H9 (cell line): ENCODE results near the gene ACOT7. TPM values are rescaled to one million over a fixed set of nuclear protein-coding genes. Genes with fewer than 3 reads are reported as not detected.
"Not testable (repeated sequence)": the region's sequence is repeated elsewhere in the genome, so short reads cannot be mapped to it uniquely, and the experiment has no call there.

ENCODE experiments used
- DNase-seq: peaks from one replicate; pipeline ENCODE4 v3.0.0-alpha.2; 2017
- H2AFZ ChIP-seq: one replicate; pipeline ENCODE4 v1.6.1; 2013; ENCODE audit warnings: mild to moderate bottlenecking, low read length, control low read depth, moderate library complexity
- H2AK5ac ChIP-seq: 2 replicates; pipeline ENCODE4 v1.6.1; 2013; ENCODE audit warnings: low read length, control low read depth, mixed read lengths; ENCODE audit not compliant: insufficient read length
- H2BK120ac ChIP-seq: one replicate; pipeline ENCODE4 v1.6.1; 2013; ENCODE audit warnings: low read depth, mild to moderate bottlenecking, low read length, control low read depth, inconsistent platforms; ENCODE audit not compliant: poor library complexity, severe bottlenecking
- H2BK12ac ChIP-seq: 2 replicates; pipeline ENCODE4 v1.6.1; 2013; ENCODE audit warnings: low read length, control low read depth, mixed read lengths, low read depth; ENCODE audit not compliant: insufficient read length
- H2BK15ac ChIP-seq: 2 replicates; pipeline ENCODE4 v1.6.1; 2013; ENCODE audit warnings: low read depth, low read length, control low read depth
- H2BK20ac ChIP-seq: one replicate; pipeline ENCODE4 v1.6.1; 2013; ENCODE audit warnings: low read depth, mild to moderate bottlenecking, low read length, control low read depth, inconsistent platforms; ENCODE audit not compliant: poor library complexity, severe bottlenecking
- H2BK5ac ChIP-seq: 2 replicates; pipeline ENCODE4 v1.6.1; 2013; ENCODE audit warnings: low read length, control low read depth, mixed read lengths; ENCODE audit not compliant: insufficient read length
- H3K14ac ChIP-seq: 2 replicates; pipeline ENCODE4 v1.6.1; 2013; ENCODE audit warnings: low read length, control low read depth; ENCODE audit not compliant: insufficient read depth
- H3K18ac ChIP-seq: 2 replicates; pipeline ENCODE4 v1.6.1; 2013; ENCODE audit warnings: low read depth, mild to moderate bottlenecking, mixed read lengths, low read length, control low read depth; ENCODE audit not compliant: insufficient read length
- H3K23ac ChIP-seq: 2 replicates; pipeline ENCODE4 v1.6.1; 2013; ENCODE audit warnings: low read length, control low read depth, mixed read lengths, low read depth; ENCODE audit not compliant: insufficient read length
- H3K23me2 ChIP-seq: 2 replicates; pipeline ENCODE4 v1.6.1; 2013; ENCODE audit warnings: low read depth, mild to moderate bottlenecking, mixed read lengths, low read length, control low read depth; ENCODE audit not compliant: insufficient read length, poor library complexity, severe bottlenecking
- H3K27ac ChIP-seq: 2 replicates; pipeline ENCODE4 v1.5.1; 2013; ENCODE audit warnings: low read length, control low read depth, mixed read lengths, low read depth; ENCODE audit not compliant: insufficient read length
- H3K27me3 ChIP-seq: 2 replicates; pipeline ENCODE4 v1.6.1; 2013; ENCODE audit warnings: low read length, control low read depth, inconsistent platforms; ENCODE audit not compliant: insufficient read depth
- H3K4ac ChIP-seq: 2 replicates; pipeline ENCODE4 v1.6.1; 2013; ENCODE audit warnings: low read depth, mild to moderate bottlenecking, control low read depth, inconsistent platforms, low read length, moderate library complexity
- H3K4me1 ChIP-seq: 2 replicates; pipeline ENCODE4 v1.6.1; 2013; ENCODE audit warnings: low read length, control low read depth, inconsistent platforms; ENCODE audit not compliant: insufficient read depth
- H3K4me2 ChIP-seq: 2 replicates; pipeline ENCODE4 v1.6.1; 2013; ENCODE audit warnings: low read length, control low read depth, mixed read lengths; ENCODE audit not compliant: insufficient read length, insufficient read depth
- H3K56ac ChIP-seq: 2 replicates; pipeline ENCODE4 v1.6.1; 2013; ENCODE audit warnings: low read depth, mild to moderate bottlenecking, mixed read lengths, low read length, control low read depth; ENCODE audit not compliant: insufficient read length
- H3K79me1 ChIP-seq: 2 replicates; pipeline ENCODE4 v1.6.1; 2013; ENCODE audit warnings: low read depth, mild to moderate bottlenecking, moderate library complexity, low read length, control low read depth, inconsistent platforms; ENCODE audit not compliant: insufficient read depth, poor library complexity, severe bottlenecking
- H3K79me2 ChIP-seq: 2 replicates; pipeline ENCODE4 v1.6.1; 2013; ENCODE audit warnings: low read length, control low read depth, inconsistent platforms; ENCODE audit not compliant: insufficient read depth
- H3K9ac ChIP-seq: 2 replicates; pipeline ENCODE4 v1.6.1; 2013; ENCODE audit warnings: low read length, control low read depth, mixed read lengths; ENCODE audit not compliant: insufficient read length; ENCODE audit errors: extremely low read depth
- H3K9me3 ChIP-seq: one replicate; pipeline ENCODE4 v1.6.1; 2013; ENCODE audit warnings: low read depth, low read length, inconsistent platforms; ENCODE audit not compliant: control insufficient read depth
- H3T11ph ChIP-seq: one replicate; pipeline ENCODE4 v1.6.1; 2013; ENCODE audit warnings: mild to moderate bottlenecking, low read length, control low read depth, inconsistent platforms
- H4K20me1 ChIP-seq: one replicate; pipeline ENCODE4 v1.6.1; 2013; ENCODE audit not compliant: control insufficient read depth, insufficient read length, insufficient read depth
- H4K5ac ChIP-seq: 2 replicates; pipeline ENCODE4 v1.6.1; 2013; ENCODE audit warnings: low read depth, mild to moderate bottlenecking, mixed read lengths, low read length, control low read depth; ENCODE audit not compliant: insufficient read length
- H4K8ac ChIP-seq: replicated peaks from 2 replicates; pipeline ENCODE4 v1.6.1; 2013; ENCODE audit warnings: low read length, control low read depth, mixed read lengths, low read depth; ENCODE audit not compliant: insufficient read length
- H4K91ac ChIP-seq: 2 replicates; pipeline ENCODE4 v1.6.1; 2013; ENCODE audit warnings: low read depth, mild to moderate bottlenecking, moderate library complexity, mixed read lengths, low read length, control low read depth; ENCODE audit not compliant: insufficient read length
- H3K27ac Mint-ChIP-seq, 3 experiments: 2 replicates in 2 of 3; 3 replicates in 1 of 3; pipeline ENCODE4 v1.8.0; 2020 to 2021; ENCODE audit warnings: mixed read lengths in 3 of 3, mild to moderate bottlenecking in 1 of 3, moderate library complexity in 1 of 3
- H3K27me3 Mint-ChIP-seq: 2 replicates; pipeline ENCODE4 v1.8.0; 2021; ENCODE audit warnings: low read depth, mild to moderate bottlenecking, moderate library complexity, mixed read lengths
- H3K36me3 Mint-ChIP-seq, 3 experiments: 2 replicates in 2 of 3; 3 replicates in 1 of 3; pipeline ENCODE4 v1.8.0; 2020 to 2021; ENCODE audit warnings: low read depth in 3 of 3, mixed read lengths in 3 of 3; ENCODE audit not compliant: insufficient read depth in 1 of 3
- H3K4me1 Mint-ChIP-seq, 2 experiments: 2 replicates each; pipeline ENCODE4 v1.8.0; 2020; ENCODE audit warnings: mixed read lengths in 2 of 2
- H3K4me3 Mint-ChIP-seq, 2 experiments: 2 replicates in 1 of 2; 3 replicates in 1 of 2; pipeline ENCODE4 v1.8.0; 2020 to 2021; ENCODE audit warnings: mild to moderate bottlenecking in 2 of 2, mixed read lengths in 2 of 2, moderate library complexity in 1 of 2
- H3K9me3 Mint-ChIP-seq, 2 experiments: 2 replicates in 1 of 2; 3 replicates in 1 of 2; pipeline ENCODE4 v1.8.0; 2020; ENCODE audit warnings: mild to moderate bottlenecking in 2 of 2, mixed read lengths in 2 of 2, moderate library complexity in 1 of 2
- WGBS: extraction: QIAGEN DNeasy Blood & Tissue Kit; methylation state at CpG from one replicate; pipeline ENCODE4 v1.1.7; 2013; ENCODE audit warnings: missing lambda C conversion rate, low lambda C conversion rate, mixed read lengths; ENCODE audit not compliant: insufficient read length; ENCODE audit errors: extremely low coverage; 5-methylcytosine and 5-hydroxymethylcytosine counted together
- total RNA-seq: library from RNA; stranded (reverse); gene quantifications from 2 replicates; pipeline ENCODE4 v1.2.1, GENCODE V29; 2021
- TF ChIP-seq, protein P1 (sequence below): fragments of 200-600 bp; sonication (generic); conservative IDR thresholded peaks from 3 replicates; pipeline ENCODE4 v1.8.0; 2021; ENCODE audit warnings: antibody characterized with exemption, mild to moderate bottlenecking

Gene ACOT7
- total RNA-seq, 1 experiment from 2014 or later, result 87.4 TPM

DNA sequence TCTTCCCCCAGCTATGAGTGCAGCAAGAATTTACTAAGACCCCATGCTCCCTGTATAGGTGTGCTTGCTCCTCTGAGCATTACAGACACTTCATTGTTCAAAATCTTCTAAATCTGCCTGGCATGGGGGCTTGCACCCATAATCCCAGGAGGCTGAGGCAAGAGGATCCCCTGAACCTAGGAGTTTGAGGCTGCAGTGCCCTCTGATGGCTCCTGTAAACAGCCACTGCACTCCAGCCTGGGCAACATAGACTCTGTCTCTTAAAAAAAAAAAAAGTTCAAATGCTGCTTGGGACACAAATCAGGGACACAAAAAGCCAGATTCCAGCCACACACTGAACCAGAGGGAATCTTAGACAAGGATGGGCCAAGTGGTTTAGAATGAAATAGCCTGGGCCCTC, 3.4 kb upstream of the ACOT7 start:
- TF ChIP-seq, protein P1, sequence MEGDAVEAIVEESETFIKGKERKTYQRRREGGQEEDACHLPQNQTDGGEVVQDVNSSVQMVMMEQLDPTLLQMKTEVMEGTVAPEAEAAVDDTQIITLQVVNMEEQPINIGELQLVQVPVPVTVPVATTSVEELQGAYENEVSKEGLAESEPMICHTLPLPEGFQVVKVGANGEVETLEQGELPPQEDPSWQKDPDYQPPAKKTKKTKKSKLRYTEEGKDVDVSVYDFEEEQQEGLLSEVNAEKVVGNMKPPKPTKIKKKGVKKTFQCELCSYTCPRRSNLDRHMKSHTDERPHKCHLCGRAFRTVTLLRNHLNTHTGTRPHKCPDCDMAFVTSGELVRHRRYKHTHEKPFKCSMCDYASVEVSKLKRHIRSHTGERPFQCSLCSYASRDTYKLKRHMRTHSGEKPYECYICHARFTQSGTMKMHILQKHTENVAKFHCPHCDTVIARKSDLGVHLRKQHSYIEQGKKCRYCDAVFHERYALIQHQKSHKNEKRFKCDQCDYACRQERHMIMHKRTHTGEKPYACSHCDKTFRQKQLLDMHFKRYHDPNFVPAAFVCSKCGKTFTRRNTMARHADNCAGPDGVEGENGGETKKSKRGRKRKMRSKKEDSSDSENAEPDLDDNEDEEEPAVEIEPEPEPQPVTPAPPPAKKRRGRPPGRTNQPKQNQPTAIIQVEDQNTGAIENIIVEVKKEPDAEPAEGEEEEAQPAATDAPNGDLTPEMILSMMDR, result 0 out of 3 replicates have a peak, but pooled peaks have one; percentile 12
- H3K27ac ChIP-seq, result no peak overlapping the region
- no peaks in the 10 kb centered on the region for H4K20me1 ChIP-seq
- no peaks in the 10 kb centered on the region for H3K9me3 Mint-ChIP-seq
- H4K5ac ChIP-seq, result no peak overlapping the region
- H3K79me2 ChIP-seq, result peaks cover 3% of the 10 kb centered on the region
- no peak overlapping the region for H3K27ac Mint-ChIP-seq
- H3K56ac ChIP-seq, result no peak overlapping the region
- H2BK5ac ChIP-seq, result no peak overlapping the region
- peaks cover 11% of the 10 kb centered on the region for H3K23me2 ChIP-seq
- H2BK120ac ChIP-seq, result no peak overlapping the region
- no peak overlapping the region for H3K4ac ChIP-seq
- H3K36me3 Mint-ChIP-seq, result peaks cover 0 to 4% (median 2%) of the 10 kb centered on the region in 3 experiments; a peak in 3 of 7 replicates
- H3K4me2 ChIP-seq, result no peak overlapping the region
- H3K18ac ChIP-seq, result no peak overlapping the region
- H2AFZ ChIP-seq, result no peak overlapping the region
- H3K9me3 ChIP-seq, result no peaks in the 10 kb centered on the region
- H2BK15ac ChIP-seq, result no peak overlapping the region
- DNase-seq, result no peak
- no peak overlapping the region for H2BK12ac ChIP-seq
- no peak overlapping the region for H3K4me3 Mint-ChIP-seq
- no peaks in the 10 kb centered on the region for H3K27me3 ChIP-seq
- no peak overlapping the region for H4K8ac ChIP-seq
- no peak overlapping the region for H3K9ac ChIP-seq
- H2BK20ac ChIP-seq, result no peak overlapping the region
- H4K91ac ChIP-seq, result no peak overlapping the region
- no peak overlapping the region for H2AK5ac ChIP-seq
- no peak overlapping the region for H3K23ac ChIP-seq
- H3K14ac ChIP-seq, result no peak overlapping the region
- H3K79me1 ChIP-seq, result no peaks in the 10 kb centered on the region
- no peak overlapping the region for H3T11ph ChIP-seq
- H3K4me1 Mint-ChIP-seq, result peaks cover 11 to 12% of the 10 kb centered on the region in 2 experiments
- H3K4me1 ChIP-seq, result no peaks in the 10 kb centered on the region; the same call in 1 of the 2 replicates
- H3K27me3 Mint-ChIP-seq, result peaks cover 40% of the 10 kb centered on the region

DNA sequence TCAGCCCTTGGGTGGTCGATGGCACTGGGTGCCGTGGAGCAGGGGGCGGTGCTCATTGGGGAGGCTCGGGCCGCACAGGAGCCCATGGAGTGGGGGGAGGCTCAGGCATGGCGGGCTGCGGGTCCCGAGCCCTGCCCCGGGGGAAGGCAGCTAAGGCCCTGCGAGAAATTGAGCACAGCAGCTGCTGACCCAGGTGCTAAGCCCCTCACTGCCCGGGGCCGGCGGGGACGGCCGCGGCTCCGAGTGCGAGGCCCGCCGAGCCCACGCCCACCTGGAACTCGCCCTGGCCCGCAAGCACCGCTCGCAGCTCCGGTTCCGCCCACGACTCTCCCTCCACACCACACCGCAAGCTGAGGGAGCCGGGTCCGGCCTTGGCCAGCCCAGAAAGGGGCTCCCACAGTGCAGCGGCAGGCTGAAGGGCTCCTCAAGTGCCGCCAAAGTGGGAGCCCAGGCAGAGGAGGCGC, 2.2 kb upstream of the ACOT7 start:
- H2BK15ac ChIP-seq, H3K14ac ChIP-seq, H3K4me2 ChIP-seq, H3K27ac Mint-ChIP-seq, H3T11ph ChIP-seq, H4K5ac ChIP-seq, H2BK12ac ChIP-seq, H2BK5ac ChIP-seq, H3K27ac ChIP-seq, H2BK20ac ChIP-seq, H4K8ac ChIP-seq, DNase-seq, H2BK120ac ChIP-seq, H3K4me1 ChIP-seq, H3K9me3 ChIP-seq, H2AK5ac ChIP-seq, H3K27me3 ChIP-seq, H3K56ac ChIP-seq, H3K23ac ChIP-seq, H3K79me2 ChIP-seq, H3K9me3 Mint-ChIP-seq, H3K36me3 Mint-ChIP-seq, H2AFZ ChIP-seq, H3K4me3 Mint-ChIP-seq, H4K91ac ChIP-seq, H3K4ac ChIP-seq, H3K9ac ChIP-seq, H3K79me1 ChIP-seq, H4K20me1 ChIP-seq, H3K18ac ChIP-seq: not testable (repeated sequence)
- WGBS, result no CpG with 5 or more reads among the region's 34 CpGs
- H3K23me2 ChIP-seq, result peaks cover 11% of the 10 kb centered on the region
- Mint-ChIP-seq H3K4me1 (peaks cover 13 to 15% of the 10 kb centered on the region in 2 experiments), H3K27me3 (peaks cover 29% of the 10 kb centered on the region)
